Fibroblast of lung (primary cell): ENCODE results near the gene NFYA. TPM values are rescaled to one million over a fixed set of nuclear protein-coding genes. Genes with fewer than 3 reads are reported as not detected.
"Not testable (repeated sequence)": the region's sequence is repeated elsewhere in the genome, so short reads cannot be mapped to it uniquely, and the experiment has no call there.

Experiments
- DNase-seq, 2 donors: peaks; one replicate each; pipeline versions ENCODE4 v3.0.0 to v3.0.0-alpha.2; 2010; ENCODE audit warnings: low read depth in 2 of 2
- H2AFZ ChIP-seq: 2 replicates; pipeline ENCODE4 v1.5.1; 2012; ENCODE audit warnings: low read length, control low read depth, inconsistent platforms
- H3K27ac ChIP-seq: 2 replicates; pipeline ENCODE4 v1.5.1; 2011; ENCODE audit warnings: low read length, control low read depth; ENCODE audit not compliant: insufficient read depth
- H3K27me3 ChIP-seq: 2 replicates; pipeline ENCODE4 v1.5.1; 2011; ENCODE audit warnings: mild to moderate bottlenecking, low read length; ENCODE audit not compliant: control insufficient read depth, insufficient read depth
- H3K36me3 ChIP-seq: 2 replicates; pipeline ENCODE4 v1.5.1; 2011; ENCODE audit warnings: low read length; ENCODE audit not compliant: control insufficient read depth, insufficient read depth
- H3K4me1 ChIP-seq: 2 replicates; pipeline ENCODE4 v1.5.1; 2011; ENCODE audit warnings: low read length; ENCODE audit not compliant: control insufficient read depth, insufficient read depth; ENCODE audit errors: extremely low read depth
- H3K4me2 ChIP-seq: 2 replicates; pipeline ENCODE4 v1.5.1; 2011; ENCODE audit warnings: low read length, control low read depth; ENCODE audit not compliant: insufficient read depth; ENCODE audit errors: extremely low read depth
- H3K4me3 ChIP-seq, 4 experiments: fragments of 200-600 bp in 1 of 4; sonication (generic) in 1 of 4; replicated peaks in 1 of 4; 2 replicates each; pipeline ENCODE4 v1.5.1; 2011 to 2016; ENCODE audit warnings: low read length in 4 of 4, low read depth in 3 of 4, mild to moderate bottlenecking in 3 of 4, control low read depth in 2 of 4, inconsistent platforms in 1 of 4, mixed read lengths in 1 of 4; ENCODE audit not compliant: insufficient read depth in 1 of 4; ENCODE audit errors: control extremely low read depth in 1 of 4
- H3K79me2 ChIP-seq: 2 replicates; pipeline ENCODE4 v1.5.1; 2012; ENCODE audit warnings: mild to moderate bottlenecking, low read length, inconsistent platforms; ENCODE audit not compliant: control insufficient read depth, insufficient read depth
- H3K9ac ChIP-seq: 2 replicates; pipeline ENCODE4 v1.5.1; 2011; ENCODE audit warnings: mild to moderate bottlenecking, low read length, control low read depth; ENCODE audit not compliant: insufficient read depth
- H3K9me3 ChIP-seq: 2 replicates; pipeline ENCODE4 v1.5.1; 2012; ENCODE audit warnings: low read depth, low read length; ENCODE audit not compliant: control insufficient read depth, insufficient read depth
- H4K20me1 ChIP-seq: 2 replicates; pipeline ENCODE4 v1.5.1; 2011; ENCODE audit warnings: low read length; ENCODE audit not compliant: control insufficient read depth, insufficient read depth; ENCODE audit errors: extremely low read depth
- EZH2 ChIP-seq: IDR thresholded peaks from 2 replicates; pipeline ENCODE4 v1.5.1; 2012; ENCODE audit warnings: low read length, control low read depth, mild to moderate bottlenecking; ENCODE audit errors: missing control alignments
- polyA plus RNA-seq, 2 donors: library from polyadenylated mRNA; depleted of rRNA in 1 of 2; stranded (reverse) in 1 of 2; unstranded in 1 of 2; fragments of >200 nt; gene quantifications; 2 replicates each; pipeline ENCODE4 v1.2.1, GENCODE V29; 2011 to 2012; ENCODE audit warnings: missing spikeins in 1 of 2
- total RNA-seq: library from RNA; depleted of rRNA; stranded (reverse); fragments of >200 nt; gene quantifications from 2 replicates; pipeline ENCODE4 v1.2.1, GENCODE V29; 2014
- TF ChIP-seq, protein P1 (sequence below), 2 donors: IDR thresholded peaks in 1 of 2; conservative IDR thresholded peaks in 1 of 2; 1 replicate in 1 of 2; 2 replicates in 1 of 2; pipeline ENCODE4 v1.5.1; 2011 to 2012; ENCODE audit warnings: low read length in 2 of 2, control low read depth in 1 of 2, inconsistent platforms in 1 of 2, low read depth in 1 of 2, mild to moderate bottlenecking in 1 of 2

Gene NFYA
- total and polyA plus RNA-seq, 2 donors (not counting 1 experiment from before 2014, with no cell fraction given), result 6.9 to 14.9 TPM

DNA sequence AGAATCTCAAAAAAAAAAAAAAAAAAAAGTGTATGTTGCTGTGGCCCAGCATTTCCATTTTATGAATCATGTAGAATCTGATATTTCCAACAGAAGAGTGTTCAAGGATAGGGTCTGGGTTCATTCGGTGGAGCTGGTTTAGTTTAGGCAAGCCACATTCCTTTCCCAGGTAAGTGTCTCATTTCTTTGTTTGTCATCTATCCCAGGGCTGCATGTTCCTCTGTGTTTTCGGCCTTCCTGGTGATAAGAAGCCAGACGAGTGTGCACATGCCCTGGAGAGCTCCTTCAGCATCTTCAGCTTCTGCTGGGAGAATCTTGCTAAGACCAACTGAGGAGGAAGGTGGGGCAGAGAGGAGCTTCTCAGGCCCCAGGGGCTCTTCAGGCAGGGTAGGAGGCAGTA, 38.2 kb downstream of the NFYA start:
- Histone ChIP-seq H3K36me3 (no peaks in the 10 kb centered on the region), H3K79me2 (no peaks in the 10 kb centered on the region), H3K4me3 (no peak overlapping the region), H3K27ac (no peak overlapping the region), H3K9me3 (no peaks in the 10 kb centered on the region), H3K27me3 (no peaks in the 10 kb centered on the region), H4K20me1 (no peaks in the 10 kb centered on the region), H3K9ac (no peak overlapping the region), H3K4me1 (no peaks in the 10 kb centered on the region), H2AFZ (no peak overlapping the region), H3K4me2 (no peak overlapping the region)
- no peak for DNase-seq
- no peak for TF ChIP-seq EZH2
- TF ChIP-seq, protein P1, sequence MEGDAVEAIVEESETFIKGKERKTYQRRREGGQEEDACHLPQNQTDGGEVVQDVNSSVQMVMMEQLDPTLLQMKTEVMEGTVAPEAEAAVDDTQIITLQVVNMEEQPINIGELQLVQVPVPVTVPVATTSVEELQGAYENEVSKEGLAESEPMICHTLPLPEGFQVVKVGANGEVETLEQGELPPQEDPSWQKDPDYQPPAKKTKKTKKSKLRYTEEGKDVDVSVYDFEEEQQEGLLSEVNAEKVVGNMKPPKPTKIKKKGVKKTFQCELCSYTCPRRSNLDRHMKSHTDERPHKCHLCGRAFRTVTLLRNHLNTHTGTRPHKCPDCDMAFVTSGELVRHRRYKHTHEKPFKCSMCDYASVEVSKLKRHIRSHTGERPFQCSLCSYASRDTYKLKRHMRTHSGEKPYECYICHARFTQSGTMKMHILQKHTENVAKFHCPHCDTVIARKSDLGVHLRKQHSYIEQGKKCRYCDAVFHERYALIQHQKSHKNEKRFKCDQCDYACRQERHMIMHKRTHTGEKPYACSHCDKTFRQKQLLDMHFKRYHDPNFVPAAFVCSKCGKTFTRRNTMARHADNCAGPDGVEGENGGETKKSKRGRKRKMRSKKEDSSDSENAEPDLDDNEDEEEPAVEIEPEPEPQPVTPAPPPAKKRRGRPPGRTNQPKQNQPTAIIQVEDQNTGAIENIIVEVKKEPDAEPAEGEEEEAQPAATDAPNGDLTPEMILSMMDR (conservative IDR thresholded peaks at IDR 0.05 in 1 of 2, IDR thresholded peaks at IDR 0.05 in 1 of 2; ENCODE audit: low read depth in 1 of 2, low read length in 2 of 2), result no peak

DNA sequence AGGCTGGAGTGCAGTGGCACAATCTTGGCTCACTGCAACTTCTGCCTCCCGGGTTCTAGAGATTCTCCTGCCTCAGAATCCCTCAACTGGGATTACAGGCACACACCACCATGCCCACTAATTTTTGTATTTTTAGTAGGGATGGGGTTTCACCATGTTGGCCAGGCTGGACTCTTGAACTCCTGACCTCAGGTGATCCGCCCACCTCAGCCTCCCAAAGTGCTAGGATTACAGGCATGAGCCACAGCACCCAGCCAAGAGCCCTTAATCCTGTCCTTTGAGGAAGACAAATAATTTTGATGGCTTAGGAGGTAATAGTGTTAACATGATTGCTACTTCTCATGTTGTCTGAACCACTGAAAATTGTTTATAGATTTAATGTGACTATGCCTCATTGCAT, 42.3 kb downstream of the NFYA start:
- not testable (repeated sequence) for H3K36me3 ChIP-seq, DNase-seq, H2AFZ ChIP-seq, H3K9me3 ChIP-seq, H4K20me1 ChIP-seq, H3K4me1 ChIP-seq, H3K4me2 ChIP-seq, H3K27me3 ChIP-seq, H3K4me3 ChIP-seq, H3K27ac ChIP-seq, H3K9ac ChIP-seq, H3K79me2 ChIP-seq

DNA sequence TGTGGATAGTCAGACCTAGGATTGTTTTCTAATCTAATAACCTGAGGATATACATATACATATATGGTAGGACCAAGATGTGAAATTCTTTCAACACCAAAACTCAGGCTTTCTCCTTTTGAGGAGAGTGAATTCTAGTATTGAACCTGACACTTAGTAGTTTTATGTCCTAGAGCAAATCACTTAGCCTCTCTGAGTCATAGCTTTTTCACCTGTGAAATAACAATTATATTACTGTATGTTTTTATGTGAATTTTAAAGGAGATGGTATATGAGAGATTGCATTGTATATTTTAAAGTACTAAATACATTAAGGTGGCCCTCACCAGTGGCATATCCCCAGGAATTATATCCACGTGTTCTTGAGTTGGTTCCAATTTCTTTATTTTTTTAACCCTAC, 46.7 kb downstream of the NFYA start:
- Histone ChIP-seq H3K27me3 (no peaks in the 10 kb centered on the region), H2AFZ (no peak overlapping the region), H3K9ac (no peak overlapping the region), H3K79me2 (no peaks in the 10 kb centered on the region), H3K9me3 (no peaks in the 10 kb centered on the region), H3K4me3 (no peak overlapping the region), H3K27ac (no peak overlapping the region), H3K4me1 (no peaks in the 10 kb centered on the region), H4K20me1 (no peaks in the 10 kb centered on the region), H3K4me2 (no peak overlapping the region), H3K36me3 (no peaks in the 10 kb centered on the region)
- DNase-seq, result no peak
- TF ChIP-seq, protein P1 (conservative IDR thresholded peaks at IDR 0.05 in 1 of 2, IDR thresholded peaks at IDR 0.05 in 1 of 2; ENCODE audit: low read depth in 1 of 2, low read length in 2 of 2), result no peak
- no peak for TF ChIP-seq EZH2
